GM19463 (cell line): ENCODE results near the gene DUOX1.
"Not testable (repeated sequence)": the region's sequence is repeated elsewhere in the genome, so short reads cannot be mapped to it uniquely, and the experiment has no call there.

ENCODE experiments used
- ATAC-seq: cut with Tn5 transposase; IDR thresholded peaks from one replicate; pipeline ENCODE4 v1.9.1; 2021; ENCODE audit warnings: mild to moderate bottlenecking, moderate library complexity; ENCODE audit not compliant: unreplicated experiment

Gene DUOX1

GRCh38 chr15:45129651-45130129 lies at the start of gene DUOX1, which contains the start of gene DUOXA1:
TSS of gene DUOX1 (plus strand) at chr15:45129994. CDS start at chr15:45131967, 1,973 bp downstream.
TSS of gene DUOXA1 (minus strand) at chr15:45129879. CDS start at chr15:45123014, 6,865 bp downstream.
- no peak for ATAC-seq

- not testable (repeated sequence) for ATAC-seq
Measured at GRCh38 chr15:45080593-45080992, 49.2 kb upstream of the DUOX1 start.

- not testable (repeated sequence) for ATAC-seq
Measured at GRCh38 chr15:45082412-45082811, 47.4 kb upstream of the DUOX1 start.

GRCh38 chr15:45083223-45083622 lies 46.6 kb upstream of the DUOX1 start:
- ATAC-seq: no peak

- ATAC-seq: no peak
Measured at GRCh38 chr15:45084163-45084562, 45.6 kb upstream of the DUOX1 start.

GRCh38 chr15:45087513-45087912 lies 42.3 kb upstream of the DUOX1 start:
- no peak for ATAC-seq

GRCh38 chr15:45088801-45089711 lies 40.7 kb upstream of the DUOX1 start:
- no peak for ATAC-seq

- ATAC-seq: no peak
Measured at GRCh38 chr15:45089712-45090373, 40.0 kb upstream of the DUOX1 start.

GRCh38 chr15:45091161-45091560 lies 38.6 kb upstream of the DUOX1 start:
- ATAC-seq: no peak

- ATAC-seq: no peak
Measured at GRCh38 chr15:45091576-45091975, 38.2 kb upstream of the DUOX1 start.

- no peak for ATAC-seq
Measured at GRCh38 chr15:45093013-45093412, 36.8 kb upstream of the DUOX1 start.

- no peak for ATAC-seq
Measured at GRCh38 chr15:45093622-45094357, 36.0 kb upstream of the DUOX1 start.

- no peak for ATAC-seq
Measured at GRCh38 chr15:45094358-45094730, 35.5 kb upstream of the DUOX1 start.

GRCh38 chr15:45095661-45096060 lies 34.1 kb upstream of the DUOX1 start:
- ATAC-seq: no peak

- ATAC-seq: no peak
Measured at GRCh38 chr15:45097466-45097865, 32.3 kb upstream of the DUOX1 start.

- ATAC-seq: no peak
Measured at GRCh38 chr15:45099549-45100165, 30.1 kb upstream of the DUOX1 start.

GRCh38 chr15:45100884-45101625 lies 28.7 kb upstream of the DUOX1 start:
- ATAC-seq: no peak

- no peak for ATAC-seq
Measured at GRCh38 chr15:45101749-45102148, 28.0 kb upstream of the DUOX1 start.

- no peak for ATAC-seq
Measured at GRCh38 chr15:45102226-45102625, 27.6 kb upstream of the DUOX1 start.

- not testable (repeated sequence) for ATAC-seq
Measured at GRCh38 chr15:45104170-45104569, 25.6 kb upstream of the DUOX1 start.
